IPS-NIHi7 (cell line): ENCODE measurements around the gene CDR2L.
A peak's percentile ranks its signal among the peaks of the same experiment; 100 is the strongest.
"Not testable (repeated sequence)": the region's sequence is repeated elsewhere in the genome, so short reads cannot be mapped to it uniquely, and the experiment has no call there.

Experiments used
- DNase-seq: peaks from one replicate; pipeline ENCODE4 v3.0.0; 2012; ENCODE audit warnings: mixed read lengths; ENCODE audit errors: extremely low spot score

CDR2L gene

DNA sequence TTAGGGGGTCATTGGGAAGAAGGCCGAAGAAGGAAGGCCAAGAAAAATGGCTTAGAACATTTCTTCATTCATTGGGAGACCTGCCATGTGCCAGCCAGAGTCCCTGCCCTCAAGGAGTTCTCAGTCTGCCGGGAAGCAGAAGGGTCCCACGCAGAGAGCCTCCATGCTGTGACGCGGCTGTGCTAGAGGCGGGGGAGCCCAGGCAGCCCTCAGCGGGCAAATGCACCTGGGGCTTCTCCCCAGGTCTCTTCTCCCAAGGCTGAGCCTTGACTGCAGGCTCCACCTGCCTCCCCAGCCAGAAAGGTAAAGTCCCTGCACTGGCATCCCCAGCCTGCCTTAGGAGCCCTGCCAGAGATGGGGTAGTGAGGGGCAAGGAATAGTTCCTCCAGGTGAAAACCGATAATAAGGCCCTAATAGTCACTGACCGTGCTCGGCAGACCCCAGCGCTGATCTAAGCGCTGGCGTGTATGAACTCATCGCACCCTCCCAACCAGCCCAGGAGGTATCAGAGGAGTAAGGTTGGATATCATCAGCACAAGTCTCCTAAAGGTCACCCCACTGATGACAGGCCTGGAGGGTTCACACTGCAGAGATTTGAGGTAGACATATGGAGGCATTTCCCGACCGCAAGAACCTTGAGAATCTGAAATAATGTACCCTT is 6.0 kb upstream of the CDR2L start:
- no peak for DNase-seq

DNA sequence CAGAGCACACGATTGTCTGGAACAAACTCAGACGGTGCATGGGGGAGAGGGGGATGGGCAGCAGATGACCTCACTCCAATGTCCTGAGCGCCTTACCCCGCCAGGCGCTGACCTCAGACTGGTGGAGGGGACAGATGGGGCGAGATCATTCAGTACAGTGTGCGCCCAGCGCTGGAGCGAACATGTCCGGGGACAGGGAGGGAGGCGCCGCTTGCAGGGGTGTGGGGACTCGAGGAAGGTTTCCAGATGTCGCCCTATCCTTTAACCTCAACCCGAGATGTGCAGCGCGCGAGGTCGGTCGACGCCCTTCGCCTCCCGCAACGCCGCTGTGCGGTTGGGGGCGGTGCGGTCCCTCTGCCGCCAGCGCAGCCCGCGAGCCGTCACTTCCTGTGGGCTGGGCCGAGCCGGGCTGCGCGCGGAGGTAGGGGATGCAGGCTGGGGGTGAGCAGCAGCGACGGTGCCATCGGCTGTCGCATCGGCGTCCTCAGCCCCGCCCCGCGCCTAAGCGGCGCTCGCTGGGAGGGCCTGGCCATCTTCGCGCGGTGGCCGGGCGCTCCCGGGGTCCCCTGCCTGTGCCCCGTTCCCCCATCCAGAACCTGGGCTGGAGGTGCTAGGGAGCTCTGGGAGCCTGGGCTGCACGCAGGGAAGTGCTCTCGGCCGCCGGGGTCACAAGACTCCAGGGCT is 5.3 kb upstream of the CDR2L start:
- DNase-seq = peak; percentile 90

DNA sequence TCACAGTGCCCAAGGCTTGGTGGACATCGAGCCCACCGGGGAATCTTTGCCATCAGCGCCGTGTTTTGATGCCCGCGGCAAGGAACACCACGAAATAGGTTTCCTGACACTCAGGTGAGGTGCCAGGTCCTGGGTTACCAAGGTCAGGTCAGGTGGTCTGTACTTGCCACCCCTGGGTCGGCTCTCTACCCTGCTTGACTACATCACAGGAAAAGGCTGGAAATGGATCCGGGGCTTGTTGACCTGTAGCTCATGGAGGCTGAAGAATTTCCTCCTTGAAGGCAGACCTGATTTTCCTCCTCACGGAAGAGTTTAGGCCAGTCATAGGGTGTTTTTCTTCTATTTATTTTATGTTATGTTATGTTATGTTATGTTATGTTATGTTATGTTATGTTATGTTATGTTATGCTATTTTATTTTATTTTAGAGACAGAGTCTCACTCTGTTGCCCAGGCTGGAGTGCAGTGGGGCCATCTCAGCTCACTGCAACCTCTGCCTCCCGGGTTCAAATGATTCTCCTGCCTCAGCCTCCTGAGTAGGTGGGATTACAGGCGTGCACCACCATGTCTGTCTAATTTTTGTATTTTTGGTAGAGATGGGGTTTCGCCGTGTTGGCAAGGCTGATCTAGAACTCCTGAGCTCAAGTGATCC is 4.6 kb upstream of the CDR2L start:
- DNase-seq = not testable (repeated sequence)

DNA sequence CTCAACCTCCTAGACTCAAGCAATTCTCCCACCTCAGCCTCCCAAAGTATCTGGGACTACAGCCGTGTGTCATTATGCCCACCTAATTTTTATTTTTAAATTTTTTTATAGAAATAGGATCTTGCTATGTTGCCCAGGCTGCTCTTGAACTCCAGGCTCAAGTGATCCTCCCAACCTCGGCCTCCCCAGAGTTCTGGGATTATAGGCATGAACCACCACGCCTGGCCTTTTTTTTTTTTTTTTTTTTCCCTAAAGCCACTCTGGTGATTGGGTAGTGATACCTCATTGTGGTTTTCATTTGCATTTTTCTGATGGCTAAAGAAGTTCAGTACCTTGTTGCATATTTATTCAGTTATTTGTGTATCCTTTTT is 1.2 kb upstream of the CDR2L start:
- DNase-seq = no peak

DNA sequence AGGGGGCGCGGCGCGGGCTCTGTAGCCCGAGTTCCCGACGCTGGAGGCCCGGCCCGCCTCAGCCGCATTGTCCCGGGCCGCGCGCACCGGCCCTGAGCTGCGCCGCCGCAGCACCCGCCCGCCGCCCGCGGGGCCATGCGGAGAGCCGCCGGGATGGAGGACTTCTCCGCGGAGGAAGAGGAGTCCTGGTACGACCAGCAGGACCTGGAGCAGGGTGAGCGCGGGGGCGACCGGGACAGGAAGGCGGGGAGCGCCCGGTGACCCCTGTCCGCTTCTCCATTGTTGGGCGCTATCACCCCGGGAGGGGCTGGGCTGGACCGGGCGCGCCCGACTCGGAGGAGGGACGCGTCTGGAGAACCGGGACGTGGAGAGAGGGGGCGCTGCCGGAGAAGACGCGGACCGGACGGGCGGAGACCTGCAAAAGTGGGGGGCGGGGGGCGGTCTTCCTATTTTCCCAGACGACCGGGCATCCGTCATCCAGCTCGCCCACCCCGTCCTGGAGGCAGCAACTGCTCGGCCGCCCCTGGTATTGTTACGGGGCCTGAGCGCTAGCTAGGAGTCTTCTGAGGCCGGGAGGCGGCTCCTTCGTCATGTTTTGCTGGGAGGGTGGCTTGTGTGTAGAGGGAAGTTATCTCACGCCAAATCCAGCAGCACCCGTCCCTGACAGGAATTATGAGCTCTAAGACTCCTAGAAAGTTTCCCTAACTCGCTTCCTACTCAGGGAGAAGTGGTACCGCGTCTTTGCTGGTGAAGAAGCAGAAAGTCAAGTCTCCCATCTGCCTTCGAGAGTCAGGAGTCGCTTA is 678 bp downstream of the CDR2L start:
- peak; percentile 60 for DNase-seq

DNA sequence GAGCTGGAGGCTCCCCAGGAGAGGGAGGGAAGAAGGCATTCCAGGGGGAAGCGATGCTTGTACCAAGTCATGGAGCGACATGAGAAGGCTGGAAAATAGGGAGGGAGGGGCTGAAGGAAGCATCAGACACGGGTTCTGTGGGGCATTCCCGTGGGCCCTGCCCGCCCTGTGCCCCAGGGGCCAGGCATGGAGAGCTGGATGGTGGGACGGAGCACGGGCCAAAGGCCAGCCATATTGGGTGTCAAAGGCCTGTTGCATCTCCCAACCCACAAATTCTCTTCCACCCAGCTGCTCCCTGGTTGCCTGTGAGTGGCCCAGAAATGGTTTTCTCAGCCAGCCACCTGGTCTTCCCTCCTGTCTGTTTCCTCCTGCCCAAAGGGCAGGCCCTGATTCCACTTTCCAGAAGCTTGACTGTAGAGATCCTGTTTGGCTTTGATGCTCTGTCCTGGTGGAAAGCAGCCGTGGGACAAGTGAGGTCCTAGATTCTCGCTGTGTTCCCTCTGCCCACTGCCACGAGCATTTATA is 3.2 kb downstream of the CDR2L start:
- DNase-seq = no peak

DNA sequence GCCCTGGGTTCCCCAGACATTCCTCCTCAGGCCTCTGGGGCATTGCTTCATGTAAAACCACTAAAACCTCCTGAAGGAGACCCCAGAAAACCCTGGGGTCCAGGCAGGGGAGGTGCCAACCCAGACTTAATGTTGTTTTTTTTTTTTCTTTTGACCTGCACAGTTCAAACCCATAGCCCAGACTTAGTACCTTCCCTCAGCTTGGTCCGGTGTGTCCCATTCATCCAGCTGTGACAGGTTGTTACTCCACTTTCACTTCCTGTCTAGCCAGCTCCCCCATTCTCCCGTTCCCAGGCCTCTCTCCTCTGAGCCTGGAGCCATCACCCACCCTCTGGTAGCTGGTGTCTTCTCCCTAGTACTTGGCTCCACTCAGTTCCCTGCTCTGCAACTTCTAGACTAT is 4.8 kb downstream of the CDR2L start:
- DNase-seq = no peak

DNA sequence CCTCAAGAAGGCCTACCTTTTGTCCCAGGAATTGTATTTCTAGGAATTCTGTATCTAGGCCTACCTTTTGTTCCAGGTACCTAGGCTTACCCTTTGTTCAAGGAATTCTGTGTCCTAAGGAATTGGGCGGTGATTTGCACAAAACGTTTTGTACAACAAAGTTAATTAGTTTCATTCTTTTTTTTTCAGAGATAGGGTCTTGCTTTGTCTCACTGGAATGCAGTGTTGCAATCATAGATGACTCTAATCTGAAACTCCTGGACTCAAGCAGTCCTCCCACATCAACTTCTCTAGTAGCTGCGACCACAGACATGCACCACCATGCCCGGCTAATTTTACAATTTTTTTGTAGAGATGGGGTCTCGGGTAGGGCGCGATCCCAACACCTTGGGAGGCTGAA is 7.0 kb downstream of the CDR2L start:
- no peak for DNase-seq

DNA sequence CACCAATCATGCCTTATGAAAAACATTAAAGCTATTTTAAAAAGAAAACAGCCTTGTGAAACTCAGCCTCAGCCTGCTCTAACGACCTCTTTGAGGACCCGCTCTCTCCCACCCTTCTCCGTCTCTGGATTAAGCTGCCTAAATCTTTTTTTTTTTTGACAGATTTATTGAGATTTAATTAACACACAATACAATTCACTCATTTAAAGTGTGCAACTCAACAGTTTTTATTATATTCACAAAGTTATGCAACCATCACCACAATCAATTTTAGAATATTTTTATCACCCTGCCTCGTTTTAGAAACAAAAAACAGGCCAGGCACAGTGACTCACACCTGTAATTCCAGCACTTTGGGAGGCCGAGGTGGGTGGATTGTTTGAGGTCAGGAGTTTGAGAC is 8.4 kb downstream of the CDR2L start:
- DNase-seq = no peak

DNA sequence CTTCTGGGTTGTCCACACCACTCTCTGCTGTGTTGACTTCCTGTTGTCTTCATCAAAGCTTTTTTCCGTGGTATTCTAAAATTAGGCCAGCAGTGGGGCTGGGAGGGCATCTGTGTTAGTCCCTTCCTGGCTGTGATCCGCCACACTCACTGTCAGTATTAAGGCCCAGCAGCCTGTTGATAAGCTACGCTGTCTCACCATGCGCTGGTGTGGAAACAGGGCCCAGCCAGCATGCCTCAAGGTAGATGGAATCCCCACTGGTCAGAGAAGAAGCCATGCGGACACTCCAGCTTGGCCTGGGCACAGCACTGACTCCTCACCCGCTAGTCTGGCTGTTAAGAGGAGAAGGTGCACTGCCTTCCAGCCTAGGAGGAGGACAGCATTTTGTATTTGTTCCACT is 11.4 kb downstream of the CDR2L start:
- DNase-seq = no peak

DNA sequence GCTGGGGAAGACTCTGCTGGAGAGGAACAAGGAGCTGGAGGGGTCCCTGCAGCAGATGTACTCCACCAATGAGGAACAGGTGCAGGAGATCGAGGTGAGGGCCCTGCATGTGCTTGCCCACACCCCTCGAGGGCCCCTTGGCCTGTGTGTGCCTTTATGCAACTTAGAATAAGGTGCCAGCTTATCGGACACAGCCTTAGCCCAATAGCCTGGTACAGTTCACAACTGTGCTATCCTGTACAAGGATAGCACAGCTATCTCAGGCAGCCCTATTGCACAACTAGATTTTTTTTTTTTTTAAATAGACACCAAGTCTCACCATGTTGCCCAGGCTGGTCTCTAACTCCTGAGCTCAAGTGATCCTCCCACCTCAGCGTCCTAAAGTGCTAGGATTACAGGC is 12.1 kb downstream of the CDR2L start:
- DNase-seq = no peak

DNA sequence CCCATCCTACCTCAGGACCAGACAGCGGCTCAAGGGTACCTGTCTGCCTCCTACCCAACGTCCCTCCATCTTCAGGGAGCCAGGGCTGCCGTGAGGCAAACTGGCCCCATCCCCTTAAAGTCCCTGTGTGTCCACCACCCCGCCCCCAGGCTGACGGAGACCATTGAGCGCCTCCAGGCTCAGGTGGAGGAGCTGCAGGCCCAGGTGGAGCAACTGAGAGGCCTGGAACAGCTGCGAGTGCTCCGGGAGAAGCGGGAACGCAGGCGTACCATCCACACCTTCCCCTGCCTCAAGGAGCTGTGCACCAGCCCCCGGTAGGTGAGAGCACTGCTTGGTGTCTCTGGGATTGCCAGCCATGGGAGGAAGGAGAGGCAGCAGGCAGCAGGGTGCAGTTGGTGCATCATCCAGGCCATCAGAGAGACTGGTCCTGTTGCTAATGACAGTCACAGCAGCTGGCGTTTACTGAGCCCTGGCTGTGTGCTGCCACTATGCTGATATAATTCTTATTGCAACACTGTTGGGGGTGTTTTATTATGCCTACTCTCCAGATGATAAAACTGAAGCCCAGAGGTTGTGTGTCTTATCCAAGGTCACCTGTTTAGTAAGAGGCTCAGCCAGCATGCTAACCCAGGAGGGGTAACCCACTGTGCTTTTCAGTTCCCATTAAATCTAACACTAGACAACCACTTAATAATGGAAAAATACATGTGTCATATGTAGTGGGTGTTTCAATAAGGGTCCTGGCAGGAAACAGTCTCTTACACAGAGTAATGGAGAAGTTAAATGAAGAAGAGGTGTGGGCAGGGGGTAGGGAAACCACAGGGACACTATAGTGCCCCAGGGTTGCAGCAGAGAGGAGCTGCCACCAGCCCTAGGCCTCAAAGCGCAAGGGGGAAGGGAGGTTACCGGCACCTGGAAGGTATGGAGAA is 14.7 kb downstream of the CDR2L start:
- DNase-seq = no peak

DNA sequence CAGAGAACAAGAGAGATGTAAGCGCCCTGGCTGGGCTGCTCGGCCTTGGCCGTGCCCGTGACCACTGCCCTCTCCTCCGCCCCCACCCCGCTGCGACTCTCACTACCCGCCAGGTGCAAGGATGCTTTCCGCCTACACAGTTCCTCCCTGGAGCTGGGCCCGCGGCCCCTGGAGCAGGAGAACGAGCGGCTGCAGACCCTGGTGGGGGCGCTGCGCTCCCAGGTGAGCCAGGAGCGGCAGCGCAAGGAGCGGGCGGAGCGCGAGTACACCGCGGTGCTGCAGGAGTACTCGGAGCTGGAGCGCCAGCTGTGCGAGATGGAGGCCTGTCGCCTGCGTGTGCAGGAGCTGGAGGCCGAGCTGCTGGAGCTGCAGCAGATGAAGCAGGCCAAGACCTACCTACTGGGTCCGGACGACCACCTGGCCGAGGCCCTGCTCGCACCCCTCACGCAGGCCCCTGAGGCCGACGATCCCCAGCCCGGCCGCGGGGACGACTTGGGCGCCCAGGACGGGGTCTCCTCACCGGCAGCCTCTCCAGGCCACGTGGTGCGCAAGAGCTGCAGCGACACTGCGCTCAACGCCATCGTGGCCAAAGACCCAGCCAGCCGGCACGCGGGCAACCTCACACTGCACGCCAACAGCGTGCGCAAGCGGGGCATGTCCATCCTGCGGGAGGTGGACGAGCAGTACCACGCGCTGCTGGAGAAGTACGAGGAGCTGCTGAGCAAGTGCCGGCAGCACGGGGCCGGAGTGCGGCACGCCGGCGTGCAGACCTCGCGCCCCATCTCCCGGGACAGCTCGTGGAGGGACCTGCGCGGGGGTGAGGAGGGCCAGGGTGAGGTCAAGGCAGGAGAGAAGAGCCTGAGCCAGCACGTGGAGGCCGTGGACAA is 15.9 kb downstream of the CDR2L start:
- DNase-seq = peak; percentile 47

DNA sequence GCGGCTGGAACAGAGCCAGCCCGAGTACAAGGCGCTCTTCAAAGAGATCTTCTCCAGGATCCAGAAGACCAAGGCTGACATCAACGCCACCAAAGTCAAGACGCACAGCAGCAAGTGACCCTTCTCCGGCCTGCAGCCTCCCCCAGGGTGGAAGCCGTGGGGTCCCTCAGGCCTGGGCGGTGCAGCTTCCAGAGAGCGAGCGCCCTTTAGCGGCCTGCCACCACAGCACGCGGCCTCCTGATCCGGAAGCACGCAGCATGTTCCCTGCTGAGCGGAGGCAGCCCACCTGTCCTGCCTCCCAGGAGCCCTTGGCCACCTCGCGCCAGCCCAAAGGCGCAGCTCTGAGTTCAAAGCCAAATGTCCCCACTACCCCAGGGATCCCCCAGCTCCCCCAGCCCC is 16.5 kb downstream of the CDR2L start:
- DNase-seq = no peak

DNA sequence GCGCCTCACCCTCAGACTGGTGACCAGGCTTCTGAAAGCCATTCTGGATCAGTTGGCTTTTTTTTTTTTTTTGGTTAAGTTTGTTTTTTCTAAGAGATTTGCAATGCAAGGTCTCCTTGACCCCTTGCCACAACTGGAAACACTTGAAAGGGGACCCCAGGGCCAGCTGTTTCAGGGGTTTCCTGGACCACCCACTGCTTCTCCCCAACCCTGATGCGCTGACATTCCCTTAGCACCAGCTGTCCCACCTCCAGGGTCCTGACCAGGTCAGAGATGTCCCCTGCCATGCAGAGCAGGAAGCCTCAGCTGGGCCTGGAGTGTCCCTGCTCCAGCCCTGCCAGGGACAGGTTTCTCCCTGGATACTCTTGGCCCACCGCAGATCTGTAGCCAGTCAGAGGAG is 16.9 kb downstream of the CDR2L start:
- no peak for DNase-seq

DNA sequence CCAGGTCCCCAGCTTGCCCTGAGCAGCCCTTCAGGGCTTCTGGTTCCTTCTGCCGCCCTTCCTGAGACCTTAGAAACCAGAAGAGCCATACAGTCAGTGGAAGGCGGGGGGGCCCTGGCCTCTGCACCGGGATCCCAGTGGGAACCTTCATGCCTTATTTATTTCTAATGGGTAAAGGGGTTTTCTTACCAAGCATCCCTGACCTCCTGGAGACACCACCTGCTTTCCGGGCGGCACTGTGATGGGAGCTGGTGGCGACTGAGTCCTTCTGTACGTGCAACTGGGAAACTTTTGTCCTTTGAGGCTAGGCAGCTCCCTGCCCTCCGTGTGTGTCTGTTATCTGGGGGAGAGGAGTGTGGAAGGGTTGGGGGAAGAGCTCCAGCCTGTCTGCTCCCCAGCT is 17.9 kb downstream of the CDR2L start:
- DNase-seq = no peak

DNA sequence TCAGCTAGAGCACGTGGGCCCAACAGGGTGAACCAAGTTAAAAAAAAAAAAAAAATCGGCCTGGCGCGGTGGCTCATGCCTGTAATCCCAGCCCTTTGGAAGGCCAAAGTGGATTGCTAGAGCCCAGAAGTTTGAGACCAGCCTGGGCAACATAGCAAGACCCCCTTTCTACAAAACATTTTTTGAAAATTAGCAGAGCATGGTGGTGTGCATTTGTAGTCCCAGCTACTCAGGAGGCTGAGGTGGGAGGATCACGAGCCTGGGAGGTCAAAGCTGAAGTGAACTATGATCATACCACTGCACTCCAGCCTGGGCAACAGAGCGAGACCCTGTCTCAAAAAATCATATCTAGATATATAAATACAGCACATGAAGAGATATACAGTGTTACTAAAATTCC is 18.7 kb downstream of the CDR2L start:
- DNase-seq = not testable (repeated sequence)

DNA sequence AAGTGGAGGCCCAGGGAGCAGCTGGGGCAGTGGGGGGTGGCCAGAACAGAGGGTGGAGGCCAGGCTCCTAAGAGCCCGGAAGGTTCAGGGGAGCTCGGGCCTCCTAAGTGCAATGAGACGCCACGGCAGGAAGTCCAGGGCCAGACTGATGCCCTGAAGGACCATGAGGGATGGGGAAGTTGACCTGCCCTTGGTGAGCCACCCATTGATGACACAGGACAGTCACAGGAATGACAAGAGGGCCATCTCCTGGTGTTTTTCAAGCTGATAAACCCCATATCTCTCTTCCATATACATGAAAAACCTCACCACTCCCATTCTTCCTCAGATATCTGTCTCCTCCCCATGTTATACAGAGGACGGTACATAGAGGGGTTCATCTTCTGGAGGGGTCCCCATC is 19.2 kb downstream of the CDR2L start:
- DNase-seq = no peak

DNA sequence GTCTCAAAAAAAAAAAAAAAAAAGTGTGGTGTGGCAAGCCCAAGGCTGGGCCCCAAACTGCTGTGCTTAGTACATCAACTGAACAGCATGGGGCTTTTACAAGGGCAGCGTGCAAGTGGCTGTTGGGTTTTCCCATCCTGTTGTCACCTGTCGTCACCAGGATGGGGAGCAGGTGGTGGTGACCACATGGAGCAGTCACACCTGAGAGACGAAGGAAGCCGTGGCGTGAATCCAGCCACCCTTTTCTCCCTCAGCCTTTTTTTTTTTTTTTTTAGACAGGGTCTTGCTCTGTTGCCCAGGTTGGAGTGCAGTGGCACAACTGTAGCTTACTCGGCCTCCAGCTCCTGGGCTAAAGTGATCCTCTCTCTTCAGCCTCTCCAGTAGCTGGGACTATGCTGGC is 20.9 kb downstream of the CDR2L start:
- no peak for DNase-seq

DNA sequence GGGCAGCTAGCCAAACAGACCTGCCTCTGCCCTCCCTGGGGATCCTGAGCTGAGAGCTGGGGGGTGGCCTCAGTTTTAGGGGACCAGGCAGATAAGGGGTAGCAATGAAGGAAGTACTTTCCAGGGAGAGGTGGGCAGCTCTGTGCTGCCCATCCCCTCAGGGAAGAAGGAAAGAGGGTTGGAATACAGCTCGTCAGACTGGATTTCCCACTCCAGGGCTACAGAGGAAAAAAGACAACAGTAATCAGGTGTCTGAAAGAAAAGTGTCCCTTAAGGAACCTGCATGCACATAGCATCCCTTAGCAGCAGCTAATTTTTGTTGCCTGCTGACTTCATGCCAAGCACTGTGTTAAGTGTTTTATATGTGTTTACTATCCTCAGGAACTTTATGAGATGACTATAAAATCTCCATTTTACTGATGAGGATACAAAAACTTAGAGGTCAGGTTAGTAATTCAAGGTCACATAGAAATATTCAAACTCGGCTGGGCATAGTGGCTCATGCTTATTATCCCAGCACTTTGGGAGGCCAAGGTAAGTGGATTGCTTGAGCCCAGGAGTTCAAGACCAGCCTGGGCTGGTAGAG is 21.8 kb downstream of the CDR2L start:
- DNase-seq = no peak
